ENCODE data around the gene CTNNA2. TPM values are rescaled to one million over a fixed set of nuclear protein-coding genes. Genes with fewer than 3 reads are reported as not detected.

CTNNA2 gene
- total and polyA plus RNA-seq, 9 donors: 0.32 to 1.4 (median 0.37) TPM; not detected in 3

DNA sequence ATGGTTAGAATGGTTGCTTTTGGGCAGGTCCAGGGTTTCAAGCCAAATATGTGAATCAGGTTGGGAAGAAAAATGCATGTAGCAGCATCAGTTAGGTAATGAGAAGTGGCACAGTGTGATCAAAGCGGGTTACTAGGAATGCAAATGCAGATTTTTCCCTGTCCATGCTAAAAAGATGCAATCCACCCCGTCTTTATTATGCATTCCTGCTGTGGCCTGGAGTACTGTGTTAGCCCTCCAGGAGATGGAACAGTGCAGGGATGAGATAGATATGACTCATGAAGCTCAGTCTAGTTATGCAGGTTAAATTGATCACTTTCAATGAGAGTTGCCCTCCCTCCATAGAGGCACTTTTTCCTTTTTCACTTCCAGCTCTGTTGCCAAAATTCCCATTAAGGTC lies 283.8 kb downstream of the CTNNA2 start:
- H3K27ac ChIP-seq: no peak overlapping the region
- TF ChIP-seq POLR2A (IDR thresholded peaks at IDR 0.05) (no peak), EP300 (IDR thresholded peaks at IDR 0.05) (no peak)
- H3K4me3 ChIP-seq: no peak overlapping the region
- H3K36me3 ChIP-seq: no peaks in the 10 kb centered on the region
- no peaks in the 10 kb centered on the region for H3K27me3 ChIP-seq
- intact Hi-C loops (cut with DNase I): no loop called here
- no peaks in the 10 kb centered on the region for H3K4me1 ChIP-seq (ENCODE audit: insufficient read depth)
- H3K9me3 ChIP-seq: no peaks in the 10 kb centered on the region
- DNase-seq: no peak
- 64 to 74% (median 66%) methylated on average over 2 of the region's 2 CpGs for WGBS, 3 donors

DNA sequence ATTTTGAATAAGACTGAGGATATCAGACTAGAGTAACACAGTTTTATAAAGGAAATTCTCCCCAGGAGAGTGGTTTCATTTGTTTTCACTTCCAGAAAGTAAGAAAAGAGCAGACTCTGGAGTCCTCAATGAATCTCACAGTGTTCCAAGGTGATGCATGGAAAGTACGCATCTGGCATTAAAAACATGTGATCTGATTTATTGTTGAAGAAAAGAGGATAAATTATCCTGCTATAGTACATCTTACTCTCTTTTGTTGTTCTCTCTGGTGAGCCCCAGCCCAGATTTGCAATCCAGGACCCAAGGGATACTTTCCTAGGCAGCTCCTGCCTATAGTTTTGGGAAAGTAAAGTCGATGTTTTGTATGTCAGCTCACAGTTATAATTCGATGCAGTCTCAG lies 285.9 kb downstream of the CTNNA2 start:
- intact Hi-C loops (cut with DNase I): no loop called here
- H3K27me3 ChIP-seq: no peaks in the 10 kb centered on the region
- TF ChIP-seq POLR2A (IDR thresholded peaks at IDR 0.05): no peak
- TF ChIP-seq, protein P1, sequence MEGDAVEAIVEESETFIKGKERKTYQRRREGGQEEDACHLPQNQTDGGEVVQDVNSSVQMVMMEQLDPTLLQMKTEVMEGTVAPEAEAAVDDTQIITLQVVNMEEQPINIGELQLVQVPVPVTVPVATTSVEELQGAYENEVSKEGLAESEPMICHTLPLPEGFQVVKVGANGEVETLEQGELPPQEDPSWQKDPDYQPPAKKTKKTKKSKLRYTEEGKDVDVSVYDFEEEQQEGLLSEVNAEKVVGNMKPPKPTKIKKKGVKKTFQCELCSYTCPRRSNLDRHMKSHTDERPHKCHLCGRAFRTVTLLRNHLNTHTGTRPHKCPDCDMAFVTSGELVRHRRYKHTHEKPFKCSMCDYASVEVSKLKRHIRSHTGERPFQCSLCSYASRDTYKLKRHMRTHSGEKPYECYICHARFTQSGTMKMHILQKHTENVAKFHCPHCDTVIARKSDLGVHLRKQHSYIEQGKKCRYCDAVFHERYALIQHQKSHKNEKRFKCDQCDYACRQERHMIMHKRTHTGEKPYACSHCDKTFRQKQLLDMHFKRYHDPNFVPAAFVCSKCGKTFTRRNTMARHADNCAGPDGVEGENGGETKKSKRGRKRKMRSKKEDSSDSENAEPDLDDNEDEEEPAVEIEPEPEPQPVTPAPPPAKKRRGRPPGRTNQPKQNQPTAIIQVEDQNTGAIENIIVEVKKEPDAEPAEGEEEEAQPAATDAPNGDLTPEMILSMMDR (IDR thresholded peaks at IDR 0.05): no peak
- no peak for TF ChIP-seq EP300 (IDR thresholded peaks at IDR 0.05)
- WGBS, 3 donors: 68 to 79% (median 75%) methylated on average over 3 of the region's 3 CpGs
- no peaks in the 10 kb centered on the region for H3K4me1 ChIP-seq (ENCODE audit: insufficient read depth)
- no peak overlapping the region for H3K4me3 ChIP-seq
- H3K9me3 ChIP-seq: no peaks in the 10 kb centered on the region
- no peak overlapping the region for H3K27ac ChIP-seq
- DNase-seq: no peak
- no peaks in the 10 kb centered on the region for H3K36me3 ChIP-seq

DNA sequence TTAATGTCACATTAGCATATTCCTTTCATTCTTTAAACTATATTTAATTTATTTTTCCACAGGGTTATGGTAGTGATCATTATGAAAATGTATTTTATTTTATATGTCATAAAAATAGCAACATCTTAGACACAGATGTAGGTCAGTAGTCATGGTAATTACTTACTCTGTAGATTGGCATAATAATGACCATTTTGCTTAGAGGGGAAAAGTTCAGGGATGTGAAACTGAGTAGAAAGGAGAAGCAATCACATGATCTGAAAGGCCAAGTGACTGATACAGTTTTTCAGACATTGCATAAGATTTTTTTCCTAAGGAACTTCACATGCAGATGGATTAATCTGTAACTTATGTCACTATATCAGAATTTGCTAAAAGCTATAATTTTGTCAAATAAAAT lies 286.9 kb downstream of the CTNNA2 start:
- Histone ChIP-seq H3K36me3 (no peaks in the 10 kb centered on the region), H3K27ac (no peak overlapping the region), H3K9me3 (no peaks in the 10 kb centered on the region), H3K4me1 (ENCODE audit: insufficient read depth) (no peaks in the 10 kb centered on the region), H3K27me3 (no peaks in the 10 kb centered on the region), H3K4me3 (no peak overlapping the region)
- TF ChIP-seq, protein P1 (IDR thresholded peaks at IDR 0.05): no peak
- TF ChIP-seq EP300 (IDR thresholded peaks at IDR 0.05) (no peak), POLR2A (IDR thresholded peaks at IDR 0.05) (no peak)
- no peak for DNase-seq
- intact Hi-C loops (cut with DNase I): no loop called here

DNA sequence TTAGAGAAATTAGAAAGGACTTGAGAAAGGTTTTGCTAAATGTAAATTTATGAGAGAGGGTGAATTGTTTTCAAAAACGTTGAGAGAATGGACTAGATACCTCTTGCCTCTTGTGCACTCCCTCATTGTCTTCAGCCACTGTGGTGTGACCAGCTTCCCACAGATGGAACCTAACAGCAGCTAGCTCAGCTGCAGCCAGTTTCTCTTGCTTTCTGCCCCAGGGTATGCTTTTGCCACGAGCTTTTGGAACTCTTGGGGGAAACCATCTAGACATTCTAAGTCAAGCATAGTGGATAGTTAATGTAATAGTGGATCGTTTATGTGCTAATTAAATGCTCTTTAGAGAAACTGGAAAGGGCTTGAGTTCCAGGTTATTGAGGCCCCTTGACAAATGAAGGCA lies 288.2 kb downstream of the CTNNA2 start:
- Histone ChIP-seq H3K4me3 (no peak overlapping the region), H3K4me1 (ENCODE audit: insufficient read depth) (no peaks in the 10 kb centered on the region), H3K9me3 (no peaks in the 10 kb centered on the region), H3K27me3 (no peaks in the 10 kb centered on the region), H3K36me3 (no peaks in the 10 kb centered on the region), H3K27ac (no peak overlapping the region)
- TF ChIP-seq, protein P1 (IDR thresholded peaks at IDR 0.05): no peak
- TF ChIP-seq EP300 (IDR thresholded peaks at IDR 0.05) (no peak), POLR2A (IDR thresholded peaks at IDR 0.05) (no peak)
- DNase-seq: no peak
- WGBS, 3 donors: 48 to 63% (median 54%) methylated on average over 3 of the region's 3 CpGs
- intact Hi-C loops (cut with DNase I): no loop called here

DNA sequence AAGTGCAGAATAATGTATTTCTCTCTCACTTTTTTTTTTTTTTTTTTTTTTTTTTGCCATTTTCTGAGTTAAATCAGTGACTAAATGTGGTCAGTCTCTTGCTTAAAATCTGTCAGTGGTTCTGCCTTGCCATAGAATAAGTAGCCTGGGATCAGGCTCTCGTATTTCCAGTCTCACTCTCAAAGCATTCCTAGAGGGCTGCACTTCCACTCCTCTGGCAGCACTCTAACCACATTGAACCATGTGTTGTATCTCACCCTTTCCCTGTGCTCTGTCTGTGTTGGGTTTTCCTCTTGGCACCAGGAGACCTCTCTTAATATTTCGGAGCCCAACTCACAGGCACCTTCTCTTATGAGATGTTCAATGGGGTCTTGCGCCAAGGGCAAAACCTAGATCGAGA lies 304.4 kb downstream of the CTNNA2 start:
- 74 to 80% (median 80%) methylated on average over 4 of the region's 4 CpGs for whole genome bisulfite sequencing, 3 donors

More for the DNA sequence above, 304.4 kb downstream of the CTNNA2 start:
- DNase-seq: no peak
- Histone ChIP-seq H3K27ac (no peak overlapping the region), H3K27me3 (no peaks in the 10 kb centered on the region), H3K9me3 (no peaks in the 10 kb centered on the region), H3K36me3 (no peaks in the 10 kb centered on the region), H3K4me3 (no peak overlapping the region), H3K4me1 (ENCODE audit: insufficient read depth) (no peaks in the 10 kb centered on the region)
- no peak for TF ChIP-seq POLR2A (IDR thresholded peaks at IDR 0.05)
- TF ChIP-seq EP300 (IDR thresholded peaks at IDR 0.05): no peak
- TF ChIP-seq, protein P1 (IDR thresholded peaks at IDR 0.05): no peak
- intact Hi-C loops (cut with DNase I): no loop called here
